Kidney tubule cell (primary cell): ENCODE measurements around the gene SLC1A6.
"Not testable (repeated sequence)": the region's sequence is repeated elsewhere in the genome, so short reads cannot be mapped to it uniquely, and the experiment has no call there.

Source experiments
- DNase-seq: peaks from one replicate; pipeline ENCODE4 v3.0.0-alpha.2; 2018; ENCODE audit warnings: low spot score

The SLC1A6 gene

GRCh38 chr19:14979476-14980255 is at the start of gene SLC1A6:
Gene SLC1A6 (minus strand): TSS chr19:14979864. CDS start chr19:14972910, 6,954 bp downstream.
- DNase-seq: no peak

- no peak for DNase-seq
Measured at GRCh38 chr19:15028490-15028889, 48.8 kb upstream of the SLC1A6 start.

DNA sequence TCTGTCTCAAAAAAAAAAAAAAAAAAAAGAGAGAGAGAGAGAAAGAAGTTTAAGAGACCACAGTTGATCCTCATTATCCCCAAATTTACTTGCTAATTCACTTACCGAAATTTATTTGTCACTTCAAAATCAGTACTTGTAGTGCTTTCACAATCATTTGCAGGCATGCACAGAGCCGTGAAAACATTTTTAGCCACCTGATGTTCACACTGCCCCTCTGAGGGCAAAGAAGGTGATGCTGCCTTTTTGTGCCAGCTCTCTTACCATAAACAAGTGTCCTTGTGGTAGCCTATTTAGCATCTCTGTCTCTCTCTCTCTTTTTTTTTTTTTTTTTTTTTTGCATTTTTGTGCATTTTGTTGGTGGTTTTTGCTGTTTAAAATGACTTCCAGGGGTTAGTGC is 45.6 kb upstream of the SLC1A6 start:
- no peak for DNase-seq

GRCh38 chr19:15022752-15023151 is 43.1 kb upstream of the SLC1A6 start:
- no peak for DNase-seq

DNA sequence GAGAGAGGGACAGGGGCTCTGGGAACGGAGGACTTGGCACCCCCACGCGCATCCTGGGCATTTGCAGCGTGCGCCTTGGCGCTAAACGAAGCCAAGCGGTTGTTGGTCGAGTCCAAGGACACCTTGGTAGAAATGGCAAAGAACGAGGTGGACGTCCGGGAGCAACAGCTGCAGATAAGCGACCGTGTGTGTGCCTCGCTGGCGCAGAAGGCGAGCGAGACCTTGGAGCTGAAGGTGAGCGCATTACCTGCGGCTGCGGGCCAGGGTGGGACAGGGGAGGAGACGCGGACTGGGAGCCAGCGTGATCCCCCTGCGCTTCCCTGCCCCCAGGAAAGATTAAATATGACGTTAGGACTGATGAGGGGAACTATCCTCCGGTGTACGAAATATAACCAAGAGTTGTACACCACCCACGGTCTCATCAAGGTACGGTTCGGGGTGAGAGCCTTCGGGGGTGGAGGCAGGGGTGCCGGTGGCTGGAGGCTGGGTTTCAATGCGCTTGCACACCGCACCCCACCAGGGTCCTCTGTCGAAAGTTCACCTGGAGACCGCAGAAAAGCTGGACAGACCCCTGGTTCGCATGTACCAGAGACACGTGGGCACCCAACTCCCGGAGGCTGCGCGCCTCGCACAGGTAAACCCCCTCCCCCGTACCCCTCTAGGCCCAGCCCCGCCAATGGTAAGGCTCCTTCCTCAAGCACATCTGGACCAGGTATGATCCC is 41.8 kb upstream of the SLC1A6 start:
- DNase-seq: no peak

DNA sequence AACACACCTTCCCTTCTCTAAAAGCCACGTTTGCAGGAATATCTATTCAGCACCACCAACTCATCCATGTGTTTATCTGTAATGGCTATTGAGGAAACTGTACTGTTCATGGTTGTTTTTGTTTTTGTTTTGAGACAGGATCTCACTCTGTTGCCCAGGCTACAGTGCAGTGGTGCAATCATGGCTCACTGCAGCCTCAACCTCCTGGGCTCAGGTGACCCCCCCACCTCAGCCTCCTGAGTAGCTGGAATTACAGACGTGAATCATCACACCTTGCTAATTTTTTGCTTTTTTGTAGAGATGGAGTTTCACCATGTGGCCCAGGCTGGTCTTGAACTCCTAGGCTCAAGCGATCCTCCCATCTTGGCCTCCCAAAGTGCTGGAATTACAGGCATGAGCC is 39.2 kb upstream of the SLC1A6 start:
- DNase-seq: not testable (repeated sequence)

GRCh38 chr19:15015946-15016542 is 36.4 kb upstream of the SLC1A6 start:
- no peak for DNase-seq

GRCh38 chr19:15014579-15014978 is 34.9 kb upstream of the SLC1A6 start:
- DNase-seq: no peak

DNA sequence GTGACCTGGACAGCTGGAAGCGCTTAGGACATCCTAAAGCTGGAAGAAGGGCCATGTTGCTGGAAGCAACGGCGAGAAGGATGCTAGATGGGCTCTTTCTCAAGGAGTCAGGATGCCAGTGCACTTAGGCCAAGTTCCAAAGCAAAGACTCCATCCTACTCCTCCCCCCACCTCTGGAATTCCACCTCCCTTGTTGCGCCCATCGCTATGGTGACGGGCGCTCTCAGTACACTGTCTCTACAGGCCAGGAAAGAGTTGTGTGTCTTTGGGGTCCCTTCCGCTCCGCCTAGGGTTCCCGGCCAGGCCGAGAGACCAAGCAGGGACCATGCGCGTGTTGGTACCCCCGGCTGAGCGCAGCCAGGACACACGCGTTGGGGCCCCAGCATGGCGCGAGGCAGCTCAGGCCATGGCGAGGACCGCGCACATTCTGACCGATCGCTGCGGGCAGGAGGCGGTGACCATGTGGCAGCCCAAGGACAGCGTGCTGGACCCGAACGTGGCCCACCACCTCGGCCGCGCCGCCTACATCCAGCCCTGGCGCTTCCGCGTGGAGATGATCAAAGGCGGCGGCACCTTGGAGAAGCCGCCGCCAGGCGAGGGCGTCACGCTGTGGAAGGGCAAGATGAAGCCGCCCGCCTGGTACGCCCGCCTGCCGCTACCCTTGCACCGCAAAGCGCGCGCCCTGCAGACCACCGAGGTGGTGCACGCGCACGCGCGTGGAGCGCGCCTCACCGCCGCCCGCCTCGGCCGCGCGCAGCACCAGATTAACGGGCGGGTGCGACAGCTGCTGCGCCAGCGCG is 31.0 kb upstream of the SLC1A6 start:
- DNase-seq: no peak

DNA sequence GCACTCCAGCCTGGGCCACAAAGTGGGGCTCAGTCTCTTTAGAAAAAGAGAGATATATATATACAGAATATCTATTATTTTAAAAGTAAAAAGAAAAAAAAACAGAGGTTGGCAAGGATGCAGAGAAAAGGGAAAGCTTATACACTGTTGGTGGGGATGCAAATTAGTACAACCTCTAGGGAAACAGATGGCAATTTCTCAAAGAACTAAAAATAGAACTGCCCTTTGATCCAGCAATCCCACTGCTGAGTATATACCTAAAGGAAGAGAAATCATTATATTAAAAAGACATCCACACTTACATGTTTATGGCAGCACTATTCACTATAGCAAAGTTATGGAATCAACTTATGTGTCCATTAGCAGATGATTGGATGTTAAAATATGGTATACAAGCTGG is 28.6 kb upstream of the SLC1A6 start:
- DNase-seq: no peak

- DNase-seq: no peak
Measured at GRCh38 chr19:14997981-14998380, 18.3 kb upstream of the SLC1A6 start.

DNA sequence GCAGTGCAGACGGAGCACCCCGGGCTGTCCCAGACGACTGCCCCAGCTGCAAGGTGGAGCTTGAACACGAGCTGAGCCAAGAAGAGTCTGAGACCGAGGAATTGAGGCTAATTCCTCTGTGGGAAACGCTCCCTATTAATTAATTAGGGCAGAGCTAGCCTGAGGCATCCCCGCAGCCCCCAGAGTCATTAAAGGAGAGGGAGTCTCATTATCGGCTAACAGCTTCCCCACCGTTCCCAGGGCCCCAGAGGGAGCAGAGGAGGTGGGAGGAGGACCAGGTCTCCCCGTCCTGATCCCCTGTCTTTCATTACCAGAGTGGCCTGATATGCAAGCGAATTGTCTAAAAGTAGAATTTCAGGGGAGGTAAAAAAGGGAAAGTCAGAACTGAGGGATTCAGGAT is 13.1 kb upstream of the SLC1A6 start:
- DNase-seq: no peak

- DNase-seq: no peak
Measured at GRCh38 chr19:14985133-14985532, 5.5 kb upstream of the SLC1A6 start.

GRCh38 chr19:14978161-14978776 is 1.4 kb downstream of the SLC1A6 start:
- DNase-seq: no peak

DNA sequence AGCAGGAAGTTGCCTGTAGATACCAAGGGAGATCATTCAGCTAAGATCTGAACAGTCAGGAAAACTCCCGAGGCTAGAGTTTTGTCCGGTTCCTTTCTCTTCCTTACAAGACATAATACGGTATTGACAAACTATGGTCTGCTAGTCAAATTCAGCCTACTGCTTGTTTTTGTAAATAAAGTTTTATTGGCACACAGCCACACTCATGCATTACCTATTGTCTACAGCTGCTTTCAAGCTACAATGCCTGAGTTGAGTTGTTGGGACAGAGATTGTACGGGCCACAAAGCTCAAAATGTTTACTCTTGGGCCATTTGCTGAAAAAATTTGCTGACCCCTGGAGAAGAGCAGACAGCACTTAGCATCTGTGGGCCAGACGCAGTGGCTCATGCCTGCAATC is 2.5 kb downstream of the SLC1A6 start:
- DNase-seq: no peak

DNA sequence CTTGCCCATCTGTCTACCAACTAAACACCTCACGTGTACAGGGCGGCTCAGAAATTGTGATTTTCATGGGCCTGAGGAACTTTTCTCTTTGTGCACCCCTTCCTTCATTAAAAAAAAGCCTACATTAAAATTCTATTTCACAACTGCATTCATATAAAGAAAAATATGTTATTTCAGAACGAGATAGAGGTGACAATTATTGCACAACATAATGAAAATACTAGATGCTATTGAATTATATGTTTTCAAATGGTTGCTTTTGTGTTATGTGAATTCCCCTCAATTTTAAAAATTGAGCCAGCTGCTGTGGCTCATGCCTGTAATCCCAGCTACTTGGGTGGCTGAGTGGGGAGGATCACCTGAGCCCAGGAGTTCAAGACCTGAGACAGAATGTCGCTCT is 5.2 kb downstream of the SLC1A6 start:
- DNase-seq: no peak

DNA sequence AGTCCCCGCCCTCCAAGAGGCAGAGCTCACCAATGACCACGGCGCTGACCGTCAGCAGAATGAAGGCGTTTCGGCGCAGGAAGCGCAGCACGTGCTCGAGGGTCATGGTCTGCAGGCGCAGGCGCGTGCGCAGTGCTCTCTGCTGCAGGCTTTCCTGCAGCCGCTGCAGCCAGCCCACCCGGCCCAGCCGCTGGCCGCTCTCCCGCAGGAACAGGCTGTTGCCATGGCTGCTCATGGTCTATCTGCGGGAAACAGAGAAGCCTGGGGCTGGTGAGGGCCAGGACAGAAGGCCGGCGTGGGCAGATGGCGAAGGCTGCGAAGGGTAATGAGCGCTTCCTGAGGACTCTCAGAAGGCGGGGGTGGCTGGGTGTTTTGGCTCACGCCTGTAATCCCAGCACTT is 7.0 kb downstream of the SLC1A6 start:
- DNase-seq: no peak

GRCh38 chr19:14971474-14971873 is 8.2 kb downstream of the SLC1A6 start:
- DNase-seq: no peak

DNA sequence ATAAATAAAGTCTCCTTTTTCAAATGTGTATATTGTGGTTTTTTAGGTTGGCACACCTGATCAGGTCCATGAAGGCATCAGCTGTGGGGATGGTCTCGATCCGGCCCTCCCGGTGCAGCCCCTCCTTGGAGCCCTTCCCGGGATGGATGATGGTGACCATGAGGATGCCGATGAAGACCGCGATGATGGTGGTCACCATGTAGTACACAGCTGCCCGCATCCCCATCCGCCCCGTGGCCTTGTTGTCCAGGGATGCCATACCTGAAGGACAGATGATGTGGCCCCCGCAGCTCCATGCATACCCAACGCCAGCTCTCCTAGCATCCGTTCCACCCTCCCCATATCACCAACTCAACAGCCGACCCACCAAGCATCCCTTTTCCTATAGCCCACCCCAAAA is 11.4 kb downstream of the SLC1A6 start:
- no peak for DNase-seq

DNA sequence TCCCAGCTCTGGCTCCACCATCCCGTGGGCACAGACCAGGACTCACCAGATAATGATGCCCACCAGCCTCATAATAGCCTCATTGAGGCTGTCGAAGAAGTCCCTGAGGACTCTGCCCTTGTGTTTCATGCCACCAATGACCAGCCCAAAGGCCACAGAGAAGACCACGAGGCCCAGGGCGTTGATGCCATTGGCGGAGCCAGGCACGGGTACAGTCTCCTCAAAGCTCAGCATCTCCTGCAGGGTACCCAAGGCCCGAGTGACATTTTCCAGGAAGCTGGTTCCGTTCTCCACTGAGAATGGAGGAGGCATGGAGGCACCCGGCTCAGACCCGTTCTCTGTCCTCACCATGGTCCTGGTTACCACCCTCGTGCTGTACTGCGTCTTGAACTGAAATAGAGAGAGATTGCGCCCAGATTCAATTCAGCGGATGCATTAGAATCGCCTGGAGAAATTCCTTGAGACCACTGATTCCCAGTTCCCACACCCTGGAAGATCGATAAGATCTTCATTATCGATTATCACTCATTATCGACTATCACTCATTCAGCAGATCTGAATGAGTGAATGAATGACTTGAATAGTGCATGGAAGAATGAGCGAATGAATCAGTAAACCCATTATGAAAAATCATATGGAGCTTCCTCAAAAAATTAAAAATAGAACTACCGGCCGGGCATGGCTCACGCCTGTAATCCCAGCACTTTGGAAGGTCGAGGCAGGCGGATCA is 17.5 kb downstream of the SLC1A6 start:
- no peak for DNase-seq

GRCh38 chr19:14959263-14959662 is 20.4 kb downstream of the SLC1A6 start:
- DNase-seq: no peak
